H54 (cell line): ENCODE data around the gene ACOX3.

Experiments
- DNase-seq: peaks from one replicate; pipeline ENCODE4 v3.0.0; 2011; ENCODE audit warnings: low spot score, mixed read lengths; ENCODE audit not compliant: insufficient read length
- FAIRE-seq: peaks from 3 replicates; lab custom pipeline; 2011; peaks lifted over from hg19 to GRCh38; lab: Jason Lieb, UNC
- POLR2A ChIP-seq: IDR thresholded peaks from 2 replicates; pipeline ENCODE4 v1.6.1; 2011; ENCODE audit warnings: low read depth, mild to moderate bottlenecking, low read length

ACOX3 gene

GRCh38 chr4:8379281-8379680 is 61.2 kb downstream of the ACOX3 start:
- DNase-seq: no peak
- FAIRE-seq: no peak
- no peak for TF ChIP-seq POLR2A

- TF ChIP-seq POLR2A: no peak
- no peak for FAIRE-seq
- no peak for DNase-seq
Observed at GRCh38 chr4:8378776-8379175, 61.7 kb downstream of the ACOX3 start.

- no peak for FAIRE-seq
- TF ChIP-seq POLR2A: no peak
- no peak for DNase-seq
Observed at GRCh38 chr4:8378101-8378724, 62.3 kb downstream of the ACOX3 start.

GRCh38 chr4:8377103-8378075 is 63.1 kb downstream of the ACOX3 start:
- FAIRE-seq (no peak), DNase-seq (no peak)
- TF ChIP-seq POLR2A: no peak

DNA sequence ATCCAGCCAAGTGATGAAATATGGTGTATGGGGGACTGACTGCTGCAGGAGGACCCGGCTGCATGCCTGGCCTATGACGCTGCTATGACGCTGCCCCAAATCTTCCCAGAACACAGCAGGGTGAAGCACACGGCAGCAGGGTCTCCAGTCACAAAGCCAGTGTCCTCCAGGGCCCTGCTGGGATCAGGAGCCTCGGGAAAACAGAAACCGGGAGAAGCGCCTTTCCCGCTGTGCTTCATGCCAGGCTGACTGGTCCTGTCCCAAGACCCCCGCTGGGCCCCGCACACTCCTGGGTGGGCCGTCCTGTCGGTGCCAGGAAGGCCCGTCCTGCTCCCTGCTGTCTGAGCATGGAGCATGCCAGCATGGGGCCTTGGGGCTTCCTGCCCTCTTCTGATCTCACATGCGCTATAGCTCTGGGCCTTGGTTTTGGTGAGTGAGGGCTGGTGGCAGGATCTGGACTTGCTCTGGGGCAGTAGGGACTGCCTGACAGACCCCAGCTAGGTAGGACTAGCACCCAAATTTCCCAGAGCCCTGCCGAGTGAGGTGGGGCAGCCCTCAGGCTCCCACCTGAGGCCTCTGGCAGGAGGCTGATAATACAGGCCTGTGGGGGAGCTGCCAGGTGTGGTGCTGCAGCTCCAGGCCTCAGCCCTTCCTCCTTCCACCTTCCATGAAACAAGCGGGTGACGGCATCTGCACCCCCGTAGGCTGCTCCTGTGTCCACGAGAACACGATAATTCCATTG is 64.0 kb downstream of the ACOX3 start:
- no peak for DNase-seq
- no peak for FAIRE-seq
- TF ChIP-seq POLR2A: no peak

GRCh38 chr4:8374851-8375649 is 65.5 kb downstream of the ACOX3 start:
- DNase-seq: no peak
- no peak for TF ChIP-seq POLR2A
- FAIRE-seq: no peak

DNA sequence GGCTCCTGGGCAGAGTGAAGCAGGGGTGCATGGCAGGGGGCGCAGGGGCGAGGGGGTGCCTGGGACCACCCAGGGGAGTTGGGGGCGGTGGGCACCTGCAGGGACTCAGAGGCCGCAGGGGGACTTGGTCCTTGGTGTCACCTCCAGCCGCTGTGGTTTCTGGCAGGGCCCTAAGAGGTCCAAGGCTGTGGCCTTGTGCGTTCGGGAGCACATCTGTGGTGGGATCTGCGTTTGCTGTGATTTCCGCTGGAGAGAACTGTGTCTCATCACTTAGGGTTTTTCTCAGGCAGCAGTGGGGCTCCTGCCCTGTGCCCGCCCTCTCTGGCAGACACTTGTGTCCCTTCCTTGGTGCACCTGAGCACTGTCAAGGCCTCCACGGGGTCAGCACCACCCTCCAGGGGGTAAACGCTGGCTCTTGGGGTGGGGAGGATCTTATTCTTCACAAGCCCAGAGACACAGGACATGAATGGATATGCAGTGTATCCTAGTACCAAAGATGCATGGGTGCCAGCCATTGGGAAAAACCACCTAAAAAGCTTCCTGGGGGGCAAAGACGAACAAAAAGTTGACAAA is 66.5 kb downstream of the ACOX3 start:
- TF ChIP-seq POLR2A: no peak
- DNase-seq: no peak
- no peak for FAIRE-seq

GRCh38 chr4:8373270-8373972 is 67.1 kb downstream of the ACOX3 start:
- FAIRE-seq (no peak), DNase-seq (no peak)
- TF ChIP-seq POLR2A: no peak

DNA sequence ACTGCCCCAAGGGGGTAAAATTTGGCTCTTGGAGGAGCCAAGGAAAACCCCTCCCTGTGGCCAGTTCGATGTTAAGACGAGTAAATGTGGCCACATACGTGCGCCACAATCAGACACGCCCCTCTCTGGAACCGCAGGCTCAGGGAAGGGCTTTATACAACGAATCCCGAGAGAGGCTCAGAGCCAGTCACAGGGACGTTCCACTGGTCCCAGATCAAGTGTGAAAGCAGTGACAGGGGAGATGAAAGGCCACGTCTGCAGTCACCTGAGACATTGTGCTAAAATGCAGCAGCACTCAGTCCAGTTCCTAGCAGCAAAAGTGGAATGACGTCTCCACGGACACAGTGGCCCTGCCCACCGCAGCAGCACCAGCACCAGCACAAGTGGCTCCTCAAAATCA is 68.0 kb downstream of the ACOX3 start:
- no peak for TF ChIP-seq POLR2A
- FAIRE-seq: no peak
- no peak for DNase-seq

DNA sequence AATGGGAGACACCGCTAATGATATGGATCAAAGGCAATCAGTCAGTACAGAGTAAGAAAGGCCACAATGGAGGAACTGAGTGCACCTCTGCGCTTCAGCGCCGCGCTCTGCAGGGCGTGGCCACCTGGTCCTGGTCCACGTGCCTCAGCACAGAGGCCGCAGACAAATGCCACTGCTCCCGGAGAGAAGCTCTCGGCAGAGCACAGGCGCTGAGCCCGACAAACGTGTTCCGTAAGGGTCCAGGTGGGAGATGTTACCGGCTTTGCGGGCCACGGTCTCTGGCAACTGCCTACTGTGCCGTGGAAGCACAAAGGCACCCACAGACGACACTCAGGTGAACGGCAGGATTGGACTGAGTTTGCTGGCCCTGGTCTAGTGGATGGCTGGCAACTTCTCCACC is 68.9 kb downstream of the ACOX3 start:
- no peak for DNase-seq
- TF ChIP-seq POLR2A: no peak
- FAIRE-seq: no peak

- DNase-seq (no peak), FAIRE-seq (no peak)
- TF ChIP-seq POLR2A: no peak
Observed at GRCh38 chr4:8370835-8371595, 69.5 kb downstream of the ACOX3 start.
